KOPT-K1 (cell line): ENCODE measurements around the gene TRIM31.
"Not testable (repeated sequence)": the region's sequence is repeated elsewhere in the genome, so short reads cannot be mapped to it uniquely, and the experiment has no call there.

Experiments used
- H3K27ac ChIP-seq: fragments of 200-600 bp; sonication (generic); 2 replicates; pipeline ENCODE4 v1.5.1; 2016; ENCODE audit warnings: antibody characterized with exemption, mild to moderate bottlenecking, low read depth, low read length; ENCODE audit not compliant: poor library complexity, severe bottlenecking
- H3K36me3 ChIP-seq: fragments of 200-600 bp; sonication (generic); 2 replicates; pipeline ENCODE4 v1.5.1; 2017; ENCODE audit warnings: antibody characterized with exemption, mild to moderate bottlenecking, low read length, moderate library complexity; ENCODE audit not compliant: insufficient read depth
- H3K9me3 ChIP-seq: fragments of 200-600 bp; sonication (generic); 2 replicates; pipeline ENCODE4 v1.5.1; 2017; ENCODE audit warnings: antibody characterized with exemption, low read length, mild to moderate bottlenecking; ENCODE audit not compliant: insufficient read depth, poor library complexity, severe bottlenecking

The TRIM31 gene

DNA sequence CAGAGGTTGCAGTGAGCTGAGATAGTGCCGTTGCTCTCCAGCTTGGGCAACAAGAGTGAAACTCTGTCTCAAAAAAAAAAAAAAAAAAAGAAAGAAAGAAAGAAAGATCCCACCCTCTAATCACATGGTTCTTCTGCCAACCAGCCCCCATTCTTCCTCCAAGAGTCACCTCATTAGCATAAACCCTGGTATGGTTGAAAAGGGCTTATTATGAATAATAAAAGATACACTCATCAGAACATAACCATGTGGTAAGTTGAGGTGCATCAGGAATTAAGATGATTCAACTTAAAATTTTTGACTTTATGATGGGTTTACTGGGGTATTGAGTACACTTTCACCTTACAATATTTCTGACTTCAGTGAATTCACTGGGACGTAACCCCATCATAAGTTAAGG, 22.3 kb upstream of the TRIM31 start:
- no peak overlapping the region for H3K27ac ChIP-seq
- no peaks in the 10 kb centered on the region for H3K9me3 ChIP-seq
- no peaks in the 10 kb centered on the region for H3K36me3 ChIP-seq

DNA sequence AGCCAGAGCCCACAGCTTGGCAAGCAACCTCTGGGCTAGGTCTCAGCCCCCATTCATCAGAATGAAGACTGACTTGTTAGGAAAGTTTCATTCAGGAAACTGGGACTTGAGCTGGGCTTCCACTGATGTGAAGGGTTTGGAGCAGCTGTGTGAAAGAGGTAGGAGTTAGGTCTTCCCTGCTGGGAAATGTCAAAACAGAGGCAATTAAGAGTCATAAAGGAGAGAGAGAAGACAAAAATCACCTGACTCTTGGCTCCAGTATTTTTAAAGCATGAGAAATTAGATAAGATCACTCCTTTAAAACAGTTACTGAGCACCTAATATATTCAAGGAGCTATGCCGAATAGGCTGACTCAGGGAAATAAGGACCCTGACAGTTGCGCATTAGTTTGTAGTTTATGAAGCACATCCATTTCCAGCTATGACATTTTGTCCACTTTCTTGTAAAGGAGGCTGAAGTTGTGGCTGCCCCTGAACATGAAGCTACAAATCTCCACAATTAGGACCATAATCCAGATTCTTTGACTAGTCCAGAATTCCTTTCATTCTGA, 19.1 kb upstream of the TRIM31 start:
- Histone ChIP-seq H3K9me3 (no peaks in the 10 kb centered on the region), H3K27ac (no peak overlapping the region), H3K36me3 (no peaks in the 10 kb centered on the region)

DNA sequence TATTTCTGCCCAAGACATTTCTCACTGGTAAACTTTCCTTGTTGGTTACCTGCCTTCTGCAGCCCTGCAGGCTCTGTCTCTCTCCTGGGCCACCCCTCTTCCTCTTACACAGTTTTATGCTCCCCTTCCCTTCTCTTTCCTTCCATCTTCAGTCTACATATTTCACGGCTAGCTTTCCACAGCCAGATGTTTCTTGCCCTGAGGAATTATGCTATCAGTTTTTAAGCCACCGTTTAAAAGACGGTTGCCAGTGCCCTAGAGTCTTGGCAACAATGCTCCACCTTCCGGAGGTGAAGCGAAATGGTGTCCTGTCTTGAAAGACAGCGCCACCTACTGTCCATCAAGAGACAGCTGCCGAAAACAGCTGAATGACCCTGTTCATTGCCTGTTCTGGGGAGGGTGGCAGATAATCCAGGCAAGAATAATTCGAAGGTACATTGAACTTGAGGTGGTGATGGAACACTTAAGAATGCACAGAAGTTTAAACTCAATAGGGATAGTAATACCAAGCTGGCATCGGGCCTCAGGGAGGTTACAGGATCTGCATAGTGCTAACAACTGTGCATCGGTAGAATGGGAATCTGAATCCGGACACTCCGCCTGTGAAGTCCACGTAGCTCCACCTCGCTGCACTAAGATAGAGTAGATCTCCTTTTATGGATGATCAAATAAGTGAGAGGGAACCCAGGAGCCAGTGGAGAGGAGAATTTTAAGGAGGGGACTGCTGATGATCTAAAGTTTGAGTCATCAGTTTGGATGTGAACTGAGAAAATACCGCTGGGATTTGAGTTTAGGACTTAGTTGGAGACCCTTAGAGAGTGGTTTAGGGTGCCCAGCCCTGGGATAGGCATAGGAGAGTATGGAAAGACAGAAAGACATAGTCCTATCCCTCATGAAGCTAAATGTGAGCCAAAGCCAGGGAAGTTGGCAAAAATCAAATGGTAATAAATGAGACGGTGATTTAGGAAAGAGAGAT, 18.3 kb upstream of the TRIM31 start:
- no peak overlapping the region for H3K27ac ChIP-seq
- H3K9me3 ChIP-seq: no peaks in the 10 kb centered on the region
- H3K36me3 ChIP-seq: no peaks in the 10 kb centered on the region

DNA sequence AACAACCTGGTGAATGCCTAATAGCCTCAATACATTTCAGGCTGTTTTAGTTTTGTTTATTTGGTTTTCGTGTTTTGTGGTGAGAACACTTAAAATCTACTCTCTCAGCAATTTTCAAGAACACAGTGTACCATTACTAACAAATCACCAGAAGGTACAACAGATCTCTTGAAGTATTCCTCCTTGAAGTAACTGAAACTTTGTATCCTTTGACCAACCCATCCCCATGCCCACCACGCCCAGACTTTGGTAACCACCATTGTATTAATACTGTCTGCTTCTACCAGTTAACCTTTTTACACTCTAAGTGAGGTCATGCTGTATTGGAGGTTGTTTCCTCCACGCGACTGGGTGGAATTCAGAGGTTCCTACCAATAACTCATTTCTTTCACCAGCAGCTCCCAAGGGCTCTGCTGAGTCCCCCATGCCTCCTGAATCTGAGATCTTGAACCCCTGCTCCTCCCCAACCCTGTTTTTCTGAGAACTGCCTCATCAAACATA, 17.3 kb upstream of the TRIM31 start:
- Histone ChIP-seq H3K27ac (no peak overlapping the region), H3K36me3 (no peaks in the 10 kb centered on the region), H3K9me3 (no peaks in the 10 kb centered on the region)

DNA sequence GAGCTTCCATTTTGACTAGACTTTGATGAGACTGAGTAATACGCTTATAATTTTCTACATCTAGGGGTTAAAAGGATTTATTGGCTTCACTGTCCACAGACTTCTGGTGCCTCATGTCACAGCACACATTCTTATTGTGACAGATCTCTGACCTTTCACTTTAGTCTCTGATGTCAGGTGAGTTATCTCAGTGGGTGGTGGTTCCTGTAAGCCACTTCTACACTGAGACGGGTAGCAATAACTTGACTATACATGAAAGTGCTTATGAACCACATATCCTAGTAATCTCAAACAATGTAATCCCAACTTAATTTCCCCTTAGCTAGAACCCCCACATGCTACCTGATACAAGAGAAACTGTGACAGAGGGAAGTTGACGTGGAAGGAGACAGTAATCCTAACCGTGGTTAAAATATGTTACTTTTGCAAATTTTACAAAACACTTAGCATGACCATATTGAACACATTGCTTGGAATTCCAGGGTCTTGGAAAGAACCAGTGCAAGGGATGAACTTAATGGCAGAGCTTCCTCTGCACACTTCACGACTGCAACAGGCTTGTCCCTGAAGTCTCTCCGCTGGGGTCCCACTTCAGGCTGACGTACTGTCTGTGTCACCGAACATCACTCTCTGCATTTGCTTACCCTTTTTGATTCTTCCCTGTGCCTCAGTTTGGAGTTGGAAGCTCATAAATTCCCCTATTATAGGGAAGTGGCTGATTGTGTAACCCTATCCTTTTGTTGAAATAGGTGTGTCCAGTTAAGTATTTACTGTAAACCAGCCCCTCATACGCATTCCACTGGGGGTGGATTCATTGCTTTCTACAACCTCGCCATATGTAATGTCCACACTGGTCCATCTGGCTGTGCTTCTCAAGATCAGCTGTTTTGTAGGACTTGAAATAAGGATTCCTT, 16.6 kb upstream of the TRIM31 start:
- Histone ChIP-seq H3K27ac (no peak overlapping the region), H3K9me3 (no peaks in the 10 kb centered on the region), H3K36me3 (no peaks in the 10 kb centered on the region)

DNA sequence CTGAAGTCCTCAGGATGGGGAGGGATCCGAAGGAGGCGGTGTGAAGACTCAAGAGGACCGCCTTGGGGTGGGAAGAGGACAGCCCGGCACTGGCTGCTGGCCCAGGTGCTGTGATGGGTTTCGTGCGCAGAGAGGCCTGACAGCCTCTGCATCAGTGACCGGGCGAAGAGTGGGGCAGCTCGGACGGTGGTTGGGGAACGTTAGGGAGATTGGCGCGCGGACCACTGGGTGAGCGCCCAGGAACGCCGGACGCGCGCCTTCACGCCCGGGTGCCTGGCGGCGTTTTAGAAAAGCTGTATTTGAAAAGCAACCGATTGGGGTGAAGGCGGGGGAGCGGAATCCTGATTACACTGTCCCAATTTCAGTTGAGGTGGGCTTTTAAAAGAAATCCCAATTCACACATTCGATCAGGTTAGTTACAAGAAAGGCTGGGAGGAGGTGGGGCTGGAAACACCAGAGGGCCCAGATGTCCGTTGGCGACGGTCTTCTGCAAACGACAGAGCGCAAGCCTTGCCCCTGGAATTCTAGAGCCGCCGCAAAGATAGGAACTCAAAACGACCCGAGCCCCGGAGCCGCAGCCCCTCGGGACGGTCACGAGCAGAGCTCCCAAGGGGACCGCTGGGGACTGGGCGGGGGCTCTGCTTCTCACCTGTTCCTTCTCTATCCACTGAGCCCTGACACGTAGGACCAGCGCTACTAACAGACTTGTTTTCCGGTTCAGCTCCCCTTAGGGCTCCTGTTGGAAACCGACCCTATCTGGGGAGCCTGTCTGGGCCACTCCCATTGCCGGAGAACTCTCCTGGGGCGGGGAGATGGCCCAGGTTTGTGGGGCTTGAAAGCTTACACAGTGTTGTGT, 14.6 kb upstream of the TRIM31 start:
- Histone ChIP-seq H3K36me3 (no peaks in the 10 kb centered on the region), H3K9me3 (no peaks in the 10 kb centered on the region), H3K27ac (no peak overlapping the region)

DNA sequence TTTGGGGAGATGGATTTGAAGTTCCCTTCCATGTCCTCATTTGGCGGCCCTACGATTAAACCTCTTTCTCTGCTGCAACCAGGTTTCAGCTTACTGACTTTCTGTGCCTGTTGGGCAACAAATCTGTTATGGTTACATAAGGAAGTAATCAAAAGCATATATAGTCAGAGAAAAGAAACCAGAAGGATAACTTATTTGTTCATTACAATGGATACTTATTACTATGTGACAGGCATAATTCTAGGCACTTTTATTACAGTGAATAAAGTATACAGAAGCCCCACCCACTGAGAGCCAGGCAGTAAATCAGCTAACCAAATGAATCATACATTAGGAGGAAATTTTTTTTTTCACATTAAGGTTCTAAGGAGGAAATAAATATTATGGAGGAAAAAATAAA, 9.6 kb upstream of the TRIM31 start:
- Histone ChIP-seq H3K27ac (no peak overlapping the region), H3K9me3 (no peaks in the 10 kb centered on the region), H3K36me3 (no peaks in the 10 kb centered on the region)

DNA sequence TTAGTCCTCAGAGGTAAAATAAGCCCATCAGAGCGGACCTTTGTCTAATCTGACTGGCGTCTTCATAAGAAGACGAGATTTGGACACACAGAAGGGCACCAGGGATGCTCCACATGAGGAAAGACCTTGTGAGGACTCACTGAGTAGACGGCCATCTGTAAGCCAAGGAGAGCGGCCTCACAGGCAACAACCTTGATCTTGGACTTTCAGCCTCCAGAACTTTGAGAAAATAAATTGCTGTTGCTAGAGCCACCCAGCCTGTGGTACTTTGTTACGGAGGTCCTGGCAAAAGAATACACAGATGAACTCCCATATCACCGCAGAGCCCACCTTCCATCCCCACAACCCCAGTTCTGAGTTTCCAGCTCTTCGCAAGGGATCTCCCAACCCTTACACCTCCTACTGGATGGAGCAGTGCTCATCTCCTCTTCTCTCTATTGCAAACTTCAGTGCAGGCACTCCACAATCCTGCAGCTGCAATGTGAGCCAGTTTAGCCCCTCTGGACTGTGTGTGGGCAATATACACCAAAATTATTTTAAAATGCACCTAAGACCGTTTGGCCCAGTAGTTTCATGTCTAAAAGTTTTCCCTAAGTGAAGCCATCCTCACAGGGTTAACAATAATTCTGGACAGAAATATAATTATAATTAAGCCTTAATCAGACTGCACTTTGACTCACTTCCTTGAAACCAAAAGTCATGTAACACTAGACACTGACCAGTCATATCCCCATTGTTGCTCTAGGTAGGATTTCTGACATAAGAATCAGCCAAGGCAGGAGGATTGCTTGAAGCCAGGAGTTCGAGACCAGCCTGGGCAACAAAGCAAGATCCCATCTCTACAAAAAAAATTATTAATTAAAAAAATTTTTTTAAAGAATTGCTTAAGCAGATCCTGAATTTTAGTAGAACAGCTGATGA, 8.8 kb upstream of the TRIM31 start:
- Histone ChIP-seq H3K9me3 (no peaks in the 10 kb centered on the region), H3K27ac (no peak overlapping the region)

DNA sequence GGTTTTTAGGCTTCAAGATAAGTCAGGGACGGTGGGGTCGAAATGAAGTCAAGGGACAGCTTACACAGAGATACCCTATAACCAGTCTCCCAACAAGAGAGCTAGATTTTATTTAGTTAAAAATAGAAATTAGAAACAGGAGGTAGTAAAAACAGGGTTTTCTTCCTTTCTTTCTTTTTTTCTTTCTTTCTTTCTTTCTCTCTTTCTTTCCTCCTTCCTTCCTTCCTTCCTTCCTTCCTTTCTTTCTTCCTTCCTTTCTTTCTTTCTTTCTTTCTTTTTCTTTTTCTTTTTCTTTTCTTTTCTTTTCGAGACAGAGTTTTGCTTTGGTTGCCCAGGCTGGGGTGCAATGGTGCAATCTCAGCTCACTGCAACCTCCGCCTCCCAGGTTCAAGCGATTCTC, 5.8 kb upstream of the TRIM31 start:
- H3K27ac ChIP-seq, H3K36me3 ChIP-seq, H3K9me3 ChIP-seq: not testable (repeated sequence)

More for the DNA sequence above, 8.8 kb upstream of the TRIM31 start:
- H3K36me3 ChIP-seq: no peaks in the 10 kb centered on the region

DNA sequence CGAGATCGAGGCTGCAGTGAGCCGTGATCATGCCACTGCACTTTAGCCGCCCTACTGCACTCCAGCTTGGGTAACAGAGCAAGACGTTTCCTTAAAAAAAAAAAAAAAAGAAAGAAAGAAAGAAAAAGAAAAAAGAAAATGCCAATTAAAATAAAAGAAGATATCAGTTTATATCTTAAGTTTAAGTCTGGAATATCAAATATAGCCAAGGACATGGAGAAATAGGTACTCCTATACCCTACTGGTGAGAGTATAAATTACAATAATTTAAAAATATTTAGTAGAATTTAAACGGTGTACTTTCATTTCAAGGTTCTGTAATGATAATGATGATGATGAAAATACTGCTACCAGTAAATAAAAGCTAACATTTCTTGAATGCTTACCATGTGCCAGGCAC, 3.8 kb upstream of the TRIM31 start:
- Histone ChIP-seq H3K9me3 (no peaks in the 10 kb centered on the region), H3K27ac (no peak overlapping the region), H3K36me3 (no peaks in the 10 kb centered on the region)

DNA sequence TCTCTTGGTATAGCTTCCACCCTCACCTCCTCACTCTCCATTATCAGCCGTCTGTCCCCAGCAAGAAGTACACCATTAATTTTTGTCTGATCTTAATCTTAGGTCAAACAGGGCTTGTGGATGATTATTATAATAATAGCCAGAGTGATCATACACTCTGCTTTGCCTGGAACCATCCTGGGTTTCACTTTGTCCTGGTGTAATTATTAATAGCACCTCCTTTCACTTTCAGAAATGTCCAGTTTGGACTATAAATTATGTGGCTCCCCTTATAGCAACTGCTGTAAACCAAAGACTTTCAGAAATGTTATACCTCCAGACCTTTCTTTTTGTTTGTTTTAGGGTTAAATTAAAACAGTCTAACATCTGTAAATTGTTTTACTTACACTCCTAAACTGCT, 951 bp upstream of the TRIM31 start:
- H3K27ac ChIP-seq: no peak overlapping the region
- H3K36me3 ChIP-seq: no peaks in the 10 kb centered on the region
- no peaks in the 10 kb centered on the region for H3K9me3 ChIP-seq

DNA sequence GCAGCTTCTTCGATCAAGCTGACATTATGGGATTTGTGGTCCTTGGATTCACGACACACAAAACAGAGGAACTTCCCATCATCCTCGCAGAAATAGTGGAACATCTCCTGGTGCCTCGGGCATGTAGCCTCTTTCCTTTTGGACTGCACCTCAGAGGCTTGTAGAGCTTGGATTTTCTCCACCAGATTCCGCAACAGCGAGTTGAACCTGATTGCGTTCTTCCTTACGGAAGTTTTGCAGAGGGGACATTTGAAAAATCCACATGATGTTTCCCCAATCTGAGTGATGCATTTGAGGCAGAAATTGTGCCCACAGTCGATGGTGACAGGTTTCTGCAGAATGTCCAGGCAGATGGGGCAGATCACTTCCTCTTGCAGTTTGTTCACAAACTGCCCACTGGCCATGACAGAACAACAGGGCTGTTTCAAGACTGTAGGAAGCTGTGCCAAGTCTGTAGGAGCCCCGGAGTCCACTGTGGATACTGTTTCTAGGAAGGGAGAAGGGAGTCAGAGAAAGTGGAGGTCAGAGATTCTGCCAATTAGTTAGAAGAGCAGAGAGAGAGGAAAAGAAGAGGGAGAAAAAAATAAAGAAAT, 392 bp downstream of the TRIM31 start:
- Histone ChIP-seq H3K36me3 (no peaks in the 10 kb centered on the region), H3K27ac (no peak overlapping the region)

DNA sequence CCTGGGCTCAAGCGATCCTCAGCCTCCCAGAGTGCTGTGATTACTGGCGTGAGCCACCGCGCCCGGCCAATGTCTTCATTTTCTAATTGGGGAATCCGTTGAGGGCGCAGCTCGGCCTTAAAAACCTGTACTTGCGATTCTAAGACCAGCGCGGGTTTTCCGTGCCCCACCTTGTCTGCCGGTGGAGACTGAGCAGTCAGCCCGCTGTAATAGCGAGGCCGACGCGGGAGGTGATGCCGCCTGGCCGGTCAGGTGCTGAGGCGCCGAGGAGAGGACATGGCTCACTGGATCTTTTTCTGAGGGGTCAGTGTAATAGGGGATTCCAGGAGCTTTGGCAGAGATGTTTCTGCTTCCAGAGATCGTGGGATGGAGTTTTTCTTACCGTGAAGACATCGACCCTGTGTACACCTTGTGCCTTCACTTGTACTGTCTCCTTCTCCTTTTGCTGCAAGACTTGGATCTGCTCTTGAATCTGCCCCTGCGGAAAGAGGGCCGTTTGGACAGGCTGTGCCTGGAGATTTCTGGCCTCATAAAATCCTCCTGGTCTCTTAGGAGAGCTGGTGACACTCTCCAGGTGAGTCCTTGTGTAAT, 1.5 kb downstream of the TRIM31 start:
- Histone ChIP-seq H3K36me3 (no peaks in the 10 kb centered on the region), H3K27ac (no peak overlapping the region), H3K9me3 (no peaks in the 10 kb centered on the region)

More for the DNA sequence above, 392 bp downstream of the TRIM31 start:
- H3K9me3 ChIP-seq: no peaks in the 10 kb centered on the region
